GM18873 (cell line): Measurements from ENCODE around the gene TBC1D17.

ENCODE experiments used
- ATAC-seq: cut with Tn5 transposase; IDR thresholded peaks from one replicate; pipeline ENCODE4 v1.9.1; 2021; ENCODE audit warnings: mild to moderate bottlenecking, moderate library complexity, moderate number of reproducible peaks; ENCODE audit not compliant: unreplicated experiment, low FRiP score

Gene TBC1D17

GRCh38 chr19:49859682-49860335 is 17.7 kb upstream of the TBC1D17 start:
- ATAC-seq: no peak

GRCh38 chr19:49860336-49861102 is 17.0 kb upstream of the TBC1D17 start:
- ATAC-seq: no peak

- ATAC-seq: no peak
Observed at GRCh38 chr19:49861107-49861506, 16.4 kb upstream of the TBC1D17 start.

- ATAC-seq: no peak
Observed at GRCh38 chr19:49861541-49862378, 15.7 kb upstream of the TBC1D17 start.

- no peak for ATAC-seq
Observed at GRCh38 chr19:49862391-49863253, 14.9 kb upstream of the TBC1D17 start.

GRCh38 chr19:49863254-49863934 is 14.1 kb upstream of the TBC1D17 start:
- ATAC-seq: no peak

GRCh38 chr19:49863935-49864320 is 13.6 kb upstream of the TBC1D17 start:
- ATAC-seq: no peak

- ATAC-seq: no peak
Observed at GRCh38 chr19:49864890-49865289, 12.6 kb upstream of the TBC1D17 start.

- no peak for ATAC-seq
Observed at GRCh38 chr19:49866933-49867782, 10.3 kb upstream of the TBC1D17 start, which contains the start of gene PNKP. Gene PNKP, minus strand, starts transcription at chr19:49867576. Its CDS starts 372 bp downstream, at chr19:49867204.

GRCh38 chr19:49869009-49869483 is 8.5 kb upstream of the TBC1D17 start:
- no peak for ATAC-seq

GRCh38 chr19:49869484-49870308 is 7.8 kb upstream of the TBC1D17 start:
- peak; percentile 71 for ATAC-seq

- ATAC-seq: no peak
Observed at GRCh38 chr19:49870309-49870901, 7.1 kb upstream of the TBC1D17 start.

- no peak for ATAC-seq
Observed at GRCh38 chr19:49871349-49871985, 6.0 kb upstream of the TBC1D17 start.

- ATAC-seq: no peak
Observed at GRCh38 chr19:49872245-49873128, 5.0 kb upstream of the TBC1D17 start.

- no peak for ATAC-seq
Observed at GRCh38 chr19:49873129-49873521, 4.4 kb upstream of the TBC1D17 start.

- ATAC-seq: no peak
Observed at GRCh38 chr19:49873834-49874233, 3.7 kb upstream of the TBC1D17 start.
